Activated gamma-delta T cell treated with anti-CD3 and anti-CD28 coated beads, Interleukin-2, amount 50 U/mL, for 16 hours (primary cell): ENCODE data around the gene BPIFB2.

Experiments
- DNase-seq: peaks from one replicate; pipeline ENCODE4 v3.0.0-alpha.2; 2020; ENCODE audit warnings: low read depth

The BPIFB2 gene

GRCh38 chr20:33008336-33009213, 1.1 kb downstream of the BPIFB2 start:
- DNase-seq, result no peak

GRCh38 chr20:33009214-33010132, 2.0 kb downstream of the BPIFB2 start:
- DNase-seq, result no peak

- no peak for DNase-seq
Measured at GRCh38 chr20:33010133-33010504, 2.6 kb downstream of the BPIFB2 start.

- no peak for DNase-seq
Measured at GRCh38 chr20:33010674-33011449, 3.4 kb downstream of the BPIFB2 start.

GRCh38 chr20:33012327-33013189, 5.1 kb downstream of the BPIFB2 start:
- no peak for DNase-seq

GRCh38 chr20:33013701-33014326, 6.3 kb downstream of the BPIFB2 start:
- DNase-seq, result no peak

- DNase-seq, result no peak
Measured at GRCh38 chr20:33014336-33015113, 7.0 kb downstream of the BPIFB2 start.

- DNase-seq, result no peak
Measured at GRCh38 chr20:33015114-33015484, 7.6 kb downstream of the BPIFB2 start.

GRCh38 chr20:33015700-33016580, 8.4 kb downstream of the BPIFB2 start:
- DNase-seq, result no peak

- DNase-seq, result no peak
Measured at GRCh38 chr20:33016581-33017109, 9.1 kb downstream of the BPIFB2 start.

GRCh38 chr20:33017542-33017941, 10.0 kb downstream of the BPIFB2 start:
- DNase-seq, result no peak

GRCh38 chr20:33018169-33018931, 10.8 kb downstream of the BPIFB2 start:
- no peak for DNase-seq

GRCh38 chr20:33019465-33020277, 12.2 kb downstream of the BPIFB2 start:
- no peak for DNase-seq

- DNase-seq, result no peak
Measured at GRCh38 chr20:33020278-33021161, 13.0 kb downstream of the BPIFB2 start.

- DNase-seq, result no peak
Measured at GRCh38 chr20:33021879-33022278, 14.4 kb downstream of the BPIFB2 start.

- DNase-seq, result no peak
Measured at GRCh38 chr20:33022289-33022688, 14.8 kb downstream of the BPIFB2 start.
